HG03442 (cell line): ENCODE measurements around the gene SUGCT.
"Not testable (repeated sequence)": the region's sequence is repeated elsewhere in the genome, so short reads cannot be mapped to it uniquely, and the experiment has no call there.

ENCODE experiments used
- ATAC-seq: cut with Tn5 transposase; IDR thresholded peaks from one replicate; pipeline ENCODE4 v1.9.1; 2021; ENCODE audit warnings: mild to moderate bottlenecking, moderate library complexity; ENCODE audit not compliant: unreplicated experiment

Gene SUGCT

GRCh38 chr7:40393660-40394059 is 258.9 kb downstream of the SUGCT start:
- no peak for ATAC-seq

- no peak for ATAC-seq
Observed at GRCh38 chr7:40394400-40394799, 259.6 kb downstream of the SUGCT start.

- no peak for ATAC-seq
Observed at GRCh38 chr7:40400525-40400924, 265.7 kb downstream of the SUGCT start.

DNA sequence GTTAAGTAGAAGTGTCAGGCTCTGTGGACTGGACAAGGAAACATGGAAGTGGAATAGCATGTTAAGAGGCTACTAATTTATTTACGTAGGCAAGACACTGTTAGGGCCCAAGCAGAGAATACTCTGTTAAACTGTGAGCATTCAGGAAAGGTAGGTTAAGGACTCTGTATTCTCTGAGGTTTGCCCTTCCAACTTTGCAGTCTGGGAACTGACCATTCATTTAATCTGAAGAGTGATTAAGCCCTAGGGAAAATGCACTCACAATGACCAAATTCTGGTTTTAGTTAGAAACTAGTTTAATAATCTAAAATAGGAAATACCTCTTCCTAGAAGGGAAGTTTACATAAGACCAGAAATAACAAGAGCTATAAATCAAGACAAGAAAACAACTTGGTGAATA is 266.6 kb downstream of the SUGCT start:
- no peak for ATAC-seq

DNA sequence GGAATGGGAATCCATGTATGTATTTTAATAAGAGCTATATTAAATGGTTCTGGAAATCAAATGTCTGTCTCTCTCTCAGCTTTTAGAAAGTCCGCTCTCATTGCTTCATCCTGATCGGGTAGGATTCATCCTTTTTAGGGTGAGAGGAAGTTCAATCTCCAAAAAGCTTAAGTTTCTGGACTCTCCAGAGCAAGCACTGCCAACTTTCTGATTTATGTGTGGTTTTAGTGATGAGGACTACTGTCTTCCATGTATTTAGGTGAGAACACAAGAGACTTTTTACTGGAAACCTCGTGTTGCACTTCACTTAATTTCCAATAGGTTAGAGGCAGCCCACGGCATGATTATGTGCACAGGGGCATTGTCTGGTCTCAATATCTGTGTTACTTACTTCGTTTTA is 267.9 kb downstream of the SUGCT start:
- ATAC-seq = no peak

GRCh38 chr7:40403703-40404476 is 269.1 kb downstream of the SUGCT start:
- ATAC-seq = no peak

- no peak for ATAC-seq
Observed at GRCh38 chr7:40405991-40406390, 271.2 kb downstream of the SUGCT start.

- no peak for ATAC-seq
Observed at GRCh38 chr7:40412323-40412722, 277.5 kb downstream of the SUGCT start.

- not testable (repeated sequence) for ATAC-seq
Observed at GRCh38 chr7:40414704-40415103, 279.9 kb downstream of the SUGCT start.

- no peak for ATAC-seq
Observed at GRCh38 chr7:40418448-40418847, 283.6 kb downstream of the SUGCT start.

DNA sequence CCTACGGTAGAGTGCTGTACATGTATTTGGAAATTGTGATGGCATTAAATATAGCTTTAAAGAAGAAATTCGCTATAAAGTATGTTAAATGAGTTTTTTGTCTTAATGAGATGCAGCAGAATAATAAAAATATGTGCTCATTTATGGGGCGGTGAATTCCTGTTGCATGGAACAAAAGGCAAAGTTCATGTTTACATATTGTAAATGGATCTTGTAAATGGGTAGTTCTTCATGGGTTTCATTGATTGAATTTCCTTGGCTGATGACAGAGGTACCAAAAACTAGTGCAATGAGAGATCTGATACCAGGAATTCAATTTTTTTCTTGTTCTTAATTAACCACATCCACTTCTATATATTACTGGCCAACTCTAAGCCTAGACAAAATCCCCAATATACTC is 284.2 kb downstream of the SUGCT start:
- no peak for ATAC-seq

DNA sequence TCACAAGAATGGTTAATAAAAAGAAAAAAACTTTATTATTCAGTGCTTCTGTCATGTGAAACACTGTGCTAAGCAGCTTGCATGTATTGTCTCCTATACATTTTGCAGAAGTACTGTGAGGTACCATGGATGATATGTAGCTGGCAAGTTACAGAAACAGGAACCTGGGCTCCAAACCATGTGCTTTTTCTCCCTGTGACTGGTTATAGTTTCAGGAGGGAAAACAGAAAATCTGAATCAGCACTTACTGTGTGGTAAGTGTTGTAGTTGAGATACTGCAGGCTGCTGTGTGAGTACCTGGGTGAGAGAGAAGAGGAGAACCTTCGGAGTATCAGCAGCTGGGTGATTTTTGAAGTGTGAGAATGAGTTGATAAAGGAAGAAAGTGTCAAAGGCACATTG is 285.0 kb downstream of the SUGCT start:
- no peak for ATAC-seq

- ATAC-seq = no peak
Observed at GRCh38 chr7:40421433-40421832, 286.6 kb downstream of the SUGCT start.

DNA sequence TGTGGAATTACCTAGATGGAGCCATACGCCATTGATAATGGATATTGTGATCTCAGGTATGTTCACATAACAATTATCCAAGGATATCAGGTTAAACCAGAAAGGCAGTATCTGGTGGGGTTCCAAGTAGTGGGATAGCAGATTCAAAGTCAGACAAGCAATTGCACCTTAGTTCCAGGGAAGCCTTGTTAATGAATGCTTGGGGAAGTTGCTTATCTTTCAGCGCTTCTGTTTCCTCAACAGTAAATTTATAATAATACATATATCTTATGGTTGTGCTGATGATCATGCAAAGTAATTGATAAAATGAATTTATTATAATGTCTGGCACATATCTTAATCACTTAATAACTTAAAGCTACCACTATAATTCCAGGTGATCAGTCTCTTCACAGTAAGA is 290.9 kb downstream of the SUGCT start:
- ATAC-seq = no peak

GRCh38 chr7:40428421-40428820 is 293.6 kb downstream of the SUGCT start:
- no peak for ATAC-seq

DNA sequence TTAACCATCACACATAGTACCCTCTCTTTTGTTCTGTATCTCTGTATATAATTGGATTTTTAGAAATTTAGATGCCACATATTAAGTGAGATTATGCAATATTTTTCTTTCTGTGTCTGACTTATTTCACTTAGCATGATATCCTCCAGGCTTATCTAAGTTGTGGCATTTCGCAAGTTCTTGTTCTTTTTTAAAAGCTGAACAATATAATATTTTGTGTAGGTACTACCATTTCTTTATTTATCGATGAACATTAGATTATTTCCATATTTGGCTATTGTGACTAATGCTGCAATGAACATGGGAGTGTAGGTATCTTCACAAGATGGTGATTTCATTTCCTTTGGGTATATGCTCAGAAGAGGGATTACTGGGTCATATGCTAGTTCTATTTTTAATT is 295.0 kb downstream of the SUGCT start:
- no peak for ATAC-seq

GRCh38 chr7:40432046-40432445 is 297.2 kb downstream of the SUGCT start:
- ATAC-seq = no peak

GRCh38 chr7:40436710-40437109 is 301.9 kb downstream of the SUGCT start:
- ATAC-seq = no peak

- ATAC-seq = no peak
Observed at GRCh38 chr7:40437498-40437897, 302.7 kb downstream of the SUGCT start.

- ATAC-seq = no peak
Observed at GRCh38 chr7:40437936-40438634, 303.3 kb downstream of the SUGCT start.

- ATAC-seq = no peak
Observed at GRCh38 chr7:40439686-40440085, 304.9 kb downstream of the SUGCT start.

GRCh38 chr7:40447345-40447744 is 312.5 kb downstream of the SUGCT start:
- ATAC-seq = no peak
